Hematopoietic multipotent progenitor cell treated with erythropoietin and hydrocortisone succinate and interleukin-3 and kit ligand, for 4 days (in vitro differentiated cells): ENCODE measurements around the gene OR5M10.
A peak's percentile ranks its signal among the peaks of the same experiment; 100 is the strongest.
"Not testable (repeated sequence)": the region's sequence is repeated elsewhere in the genome, so short reads cannot be mapped to it uniquely, and the experiment has no call there.

ENCODE experiments used
- DNase-seq: peaks from one replicate; pipeline ENCODE4 v3.0.0-alpha.2; 2015

OR5M10 gene

GRCh38 chr11:56577621-56578020 lies at the start of gene OR5M10:
Gene OR5M10, minus strand, starts transcription at chr11:56577721. Its CDS starts 0 bp downstream, at chr11:56577721.
- DNase-seq, result no peak

GRCh38 chr11:56625946-56626345 lies 48.4 kb upstream of the OR5M10 start:
- DNase-seq, result no peak

GRCh38 chr11:56624661-56625110 lies 47.2 kb upstream of the OR5M10 start:
- peak; percentile 71 for DNase-seq

- DNase-seq, result no peak
Measured at GRCh38 chr11:56611174-56611573, 33.7 kb upstream of the OR5M10 start.

DNA sequence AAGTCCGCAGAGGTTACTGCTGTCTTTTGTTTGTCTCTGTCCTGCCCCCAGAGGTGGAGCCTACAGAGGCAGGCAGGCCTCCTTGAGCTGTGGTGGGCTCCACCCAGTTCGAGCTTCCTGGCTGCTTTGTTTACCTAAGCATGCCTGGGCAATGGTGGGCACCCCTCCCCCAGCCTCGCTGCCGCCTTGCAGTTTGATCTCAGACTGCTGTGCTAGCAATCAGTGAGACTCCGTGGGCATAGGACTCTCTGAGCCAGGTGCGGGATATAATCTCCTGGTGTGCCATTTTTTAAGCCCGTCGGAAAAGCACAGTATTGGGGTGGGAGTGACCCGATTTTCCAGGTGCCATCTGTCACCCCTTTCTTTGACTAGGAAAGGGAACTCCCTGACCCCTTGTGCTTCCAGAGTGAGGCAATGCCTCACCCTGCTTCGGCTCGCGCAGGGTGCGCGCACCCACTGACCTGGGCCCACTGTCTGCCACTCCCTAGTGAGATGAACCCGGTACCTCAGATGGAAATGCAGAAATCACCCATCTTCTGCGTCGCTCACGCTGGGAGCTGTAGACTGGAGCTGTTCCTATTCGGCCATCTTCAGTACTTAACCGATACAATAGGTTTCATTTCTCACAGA lies 14.7 kb upstream of the OR5M10 start:
- DNase-seq, result not testable (repeated sequence)

- no peak for DNase-seq
Measured at GRCh38 chr11:56558574-56558973, 18.9 kb downstream of the OR5M10 start.

DNA sequence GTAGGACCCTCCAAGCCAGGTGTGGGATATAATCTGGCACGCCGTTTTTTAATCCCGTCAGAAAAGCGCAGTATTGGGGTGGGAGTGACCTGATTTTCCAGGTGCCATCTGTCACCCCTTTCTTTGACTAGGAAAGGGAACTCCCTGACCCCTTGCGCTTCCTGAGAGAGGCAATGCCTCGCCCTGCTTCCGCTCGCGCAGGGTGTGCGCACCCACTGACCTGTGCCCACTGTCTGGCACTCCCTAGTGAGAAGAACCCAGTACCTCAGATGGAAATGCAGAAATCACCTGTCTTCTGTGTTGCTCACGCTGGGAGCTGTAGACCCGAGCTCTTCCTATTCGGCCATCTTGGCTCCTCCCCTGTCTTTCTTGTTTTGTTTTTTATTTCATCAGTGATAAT lies 22.8 kb downstream of the OR5M10 start:
- DNase-seq, result not testable (repeated sequence)

- DNase-seq, result no peak
Measured at GRCh38 chr11:56545531-56545930, 32.0 kb downstream of the OR5M10 start.

DNA sequence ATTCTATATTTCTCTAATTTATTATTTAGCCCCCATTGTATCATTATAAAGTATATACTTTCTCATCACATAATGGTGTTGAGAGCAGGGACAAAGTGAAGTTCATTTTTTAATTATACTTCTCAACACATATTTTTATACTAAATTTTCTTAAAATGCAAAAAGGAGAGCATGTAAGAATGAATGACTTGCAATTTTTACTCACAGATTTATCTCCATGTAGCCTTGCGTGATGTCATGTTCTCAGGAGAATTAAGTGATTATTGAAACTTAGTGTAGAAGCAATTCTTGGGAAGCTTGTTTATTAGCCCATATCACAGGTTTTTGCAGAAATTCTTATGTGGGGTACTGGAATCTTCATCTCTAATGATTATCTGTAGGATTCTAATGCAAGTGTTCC lies 33.8 kb downstream of the OR5M10 start:
- no peak for DNase-seq

GRCh38 chr11:56543157-56543556 lies 34.4 kb downstream of the OR5M10 start, which contains the start of gene OR5M11:
Gene OR5M11, minus strand, starts transcription at chr11:56543257. Its CDS starts 0 bp downstream, at chr11:56543257.
- DNase-seq, result no peak

- DNase-seq, result no peak
Measured at GRCh38 chr11:56533054-56533740, 44.3 kb downstream of the OR5M10 start.

DNA sequence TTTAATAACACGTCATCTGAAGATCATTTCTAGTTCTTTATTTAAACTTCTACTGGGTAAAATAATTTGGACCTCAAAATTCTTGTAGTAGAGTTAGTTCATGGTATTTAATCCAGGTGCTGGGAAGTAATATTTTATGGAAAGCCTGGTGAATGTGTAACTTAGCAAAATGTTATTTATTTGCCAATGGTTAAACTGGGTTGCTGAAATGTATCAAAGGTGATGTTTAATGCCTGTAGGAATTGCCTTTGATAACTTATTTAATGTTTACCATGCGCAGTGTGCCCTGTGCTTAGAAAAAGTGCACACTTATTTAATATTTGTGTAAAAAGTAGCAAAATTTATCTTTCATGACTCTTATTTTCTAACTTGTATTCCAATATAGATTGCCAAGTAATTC lies 45.7 kb downstream of the OR5M10 start:
- DNase-seq, result no peak
